CD8-positive, alpha-beta memory T cell (primary cell): ENCODE data around the gene LRRC26. TPM values are rescaled to one million over a fixed set of nuclear protein-coding genes. Genes with fewer than 3 reads are reported as not detected.
A peak's percentile ranks its signal among the peaks of the same experiment; 100 is the strongest.

Source experiments
- CTCF ChIA-PET: fragments of 350-600 bp; sonication (Branson Sonifier 250); formaldehyde crosslinking; loops from one replicate; lab custom pipeline; 2021; ENCODE audit warnings: antibody characterized with exemption; lab: Charles Lee
- POLR2A ChIA-PET: fragments of 350-600 bp; sonication (Branson Sonifier 250); formaldehyde crosslinking; loops from one replicate; lab custom pipeline; 2021; ENCODE audit warnings: antibody characterized with exemption; lab: Charles Lee
- DNase-seq, 5 donors: peaks; one replicate each; pipeline versions ENCODE4 v3.0.0 to v3.0.0-alpha.2; 2020 to 2022; ENCODE audit warnings: mixed read lengths in 1 of 5
- H3K27ac ChIP-seq: one replicate; pipeline ENCODE4 v1.7.0; 2013; ENCODE audit warnings: low read depth, mild to moderate bottlenecking, low read length, moderate library complexity
- H3K27me3 ChIP-seq: 2 replicates; pipeline ENCODE4 v1.7.0; 2013; ENCODE audit warnings: low read length, mild to moderate bottlenecking; ENCODE audit not compliant: insufficient read depth, poor library complexity, severe bottlenecking
- H3K36me3 ChIP-seq: 2 replicates; pipeline ENCODE4 v1.7.0; 2013; ENCODE audit warnings: mild to moderate bottlenecking, low read length, moderate library complexity; ENCODE audit not compliant: insufficient read depth
- H3K4me1 ChIP-seq: 2 replicates; pipeline ENCODE4 v1.7.0; 2013; ENCODE audit warnings: mild to moderate bottlenecking, low read length, moderate library complexity; ENCODE audit not compliant: insufficient read depth
- H3K4me3 ChIP-seq: 2 replicates; pipeline ENCODE4 v1.7.0; 2013; ENCODE audit warnings: mild to moderate bottlenecking, low read length
- H3K9me3 ChIP-seq: 2 replicates; pipeline ENCODE4 v1.7.0; 2013; ENCODE audit warnings: mild to moderate bottlenecking, low read length
- H3K27ac Mint-ChIP-seq, 8 donors: one replicate each; pipeline ENCODE4 v1.8.0; 2020 to 2021; ENCODE audit warnings: mixed read lengths in 8 of 8, mild to moderate bottlenecking in 6 of 8, inconsistent platforms in 3 of 8, moderate library complexity in 3 of 8
- H3K27me3 Mint-ChIP-seq, 2 donors: one replicate each; pipeline ENCODE4 v1.8.0; 2020 to 2021; ENCODE audit warnings: mixed read lengths in 2 of 2, mild to moderate bottlenecking in 1 of 2, moderate library complexity in 1 of 2
- H3K36me3 Mint-ChIP-seq, 3 donors: one replicate each; pipeline ENCODE4 v1.8.0; 2020 to 2021; ENCODE audit warnings: mixed read lengths in 3 of 3, inconsistent platforms in 1 of 3, mild to moderate bottlenecking in 1 of 3
- H3K4me1 Mint-ChIP-seq, 3 donors: one replicate each; pipeline ENCODE4 v1.8.0; 2020 to 2021; ENCODE audit warnings: mixed read lengths in 3 of 3, inconsistent platforms in 1 of 3, mild to moderate bottlenecking in 1 of 3
- H3K4me3 Mint-ChIP-seq, 7 donors: one replicate each; pipeline ENCODE4 v1.8.0; 2020 to 2021; ENCODE audit warnings: mixed read lengths in 7 of 7, mild to moderate bottlenecking in 6 of 7, moderate library complexity in 4 of 7, inconsistent platforms in 2 of 7
- H3K9me3 Mint-ChIP-seq, 5 donors: one replicate each; pipeline ENCODE4 v1.8.0; 2020 to 2022; ENCODE audit warnings: mixed read lengths in 5 of 5, mild to moderate bottlenecking in 3 of 5, moderate library complexity in 2 of 5, inconsistent platforms in 1 of 5
- polyA plus RNA-seq: library from polyadenylated mRNA; unstranded; fragments of 300-500 nt; fragmentation: Illumina TruSeq; gene quantifications from one replicate; pipeline ENCODE4 v1.2.3, GENCODE V29; 2021
- total RNA-seq, 2 experiments: library from RNA; stranded (reverse); gene quantifications; one replicate each; pipeline ENCODE4 v1.2.3, GENCODE V29; 2021

The LRRC26 gene
- total and polyA plus RNA-seq, 3 experiments from 2014 or later: not detected

- Histone ChIP-seq H3K4me3 (no peak overlapping the region), H3K27ac (no peak overlapping the region), H3K27me3 (peaks cover 3% of the 10 kb centered on the region), H3K4me1 (no peaks in the 10 kb centered on the region), H3K36me3 (no peaks in the 10 kb centered on the region), H3K9me3 (no peaks in the 10 kb centered on the region)
- ChIA-PET POLR2A (no interaction called here), CTCF (no interaction called here)
- no peaks in the 10 kb centered on the region for H3K9me3 Mint-ChIP-seq
- H3K27ac Mint-ChIP-seq: peak overlapping the region in 1 of 8 donors; percentile 46
- H3K27me3 Mint-ChIP-seq: peaks cover 7 to 10% of the 10 kb centered on the region in 2 donors
- H3K36me3 Mint-ChIP-seq: no peaks in the 10 kb centered on the region
- DNase-seq: no peak
- no peaks in the 10 kb centered on the region for H3K4me1 Mint-ChIP-seq
- no peak overlapping the region for H3K4me3 Mint-ChIP-seq
Measured at GRCh38 chr9:137147793-137148160, 22.1 kb downstream of the LRRC26 start.

GRCh38 chr9:137147091-137147792 lies 22.6 kb downstream of the LRRC26 start:
- Mint-ChIP-seq H3K4me3 (no peak overlapping the region), H3K36me3 (peaks cover 0 to 3% (median 0%) of the 10 kb centered on the region in 3 donors), H3K9me3 (no peaks in the 10 kb centered on the region), H3K4me1 (no peaks in the 10 kb centered on the region), H3K27me3 (peaks cover 12 to 15% of the 10 kb centered on the region in 2 donors), H3K27ac (peak overlapping the region in 1 of 8 donors; percentile 39)
- no peak overlapping the region for H3K4me3 ChIP-seq
- H3K27ac ChIP-seq: no peak overlapping the region
- CTCF ChIA-PET: no interaction called here
- peaks cover 3% of the 10 kb centered on the region for H3K27me3 ChIP-seq
- DNase-seq: no peak
- POLR2A ChIA-PET: no interaction called here
- H3K4me1 ChIP-seq: no peaks in the 10 kb centered on the region
- no peaks in the 10 kb centered on the region for H3K9me3 ChIP-seq
- no peaks in the 10 kb centered on the region for H3K36me3 ChIP-seq

- Histone ChIP-seq H3K4me3 (no peak overlapping the region), H3K4me1 (no peaks in the 10 kb centered on the region), H3K36me3 (no peaks in the 10 kb centered on the region), H3K27ac (no peak overlapping the region), H3K9me3 (no peaks in the 10 kb centered on the region), H3K27me3 (peaks cover 10% of the 10 kb centered on the region)
- H3K9me3 Mint-ChIP-seq: no peaks in the 10 kb centered on the region
- no peak for DNase-seq
- H3K4me1 Mint-ChIP-seq: no peaks in the 10 kb centered on the region
- H3K27ac Mint-ChIP-seq: no peak overlapping the region
- ChIA-PET CTCF (no interaction called here), POLR2A (no interaction called here)
- H3K27me3 Mint-ChIP-seq: peaks cover 19 to 22% of the 10 kb centered on the region in 2 donors
- H3K36me3 Mint-ChIP-seq: peaks cover 0 to 5% (median 0%) of the 10 kb centered on the region in 3 donors
- no peak overlapping the region for H3K4me3 Mint-ChIP-seq
Measured at GRCh38 chr9:137146527-137146918, 23.3 kb downstream of the LRRC26 start.

- H3K36me3 Mint-ChIP-seq: peaks cover 0 to 5% (median 0%) of the 10 kb centered on the region in 3 donors
- H3K27me3 ChIP-seq: peaks cover 14% of the 10 kb centered on the region
- H3K4me1 ChIP-seq: no peaks in the 10 kb centered on the region
- ChIA-PET POLR2A (no interaction called here), CTCF (no interaction called here)
- DNase-seq: no peak
- H3K9me3 Mint-ChIP-seq: no peaks in the 10 kb centered on the region
- no peaks in the 10 kb centered on the region for H3K4me1 Mint-ChIP-seq
- no peaks in the 10 kb centered on the region for H3K36me3 ChIP-seq
- H3K4me3 Mint-ChIP-seq: no peak overlapping the region
- peaks cover 22 to 23% of the 10 kb centered on the region in 2 donors for H3K27me3 Mint-ChIP-seq
- no peaks in the 10 kb centered on the region for H3K9me3 ChIP-seq
- no peak overlapping the region for H3K27ac ChIP-seq
- H3K27ac Mint-ChIP-seq: no peak overlapping the region
- no peak overlapping the region for H3K4me3 ChIP-seq
Measured at GRCh38 chr9:137145731-137146526, 23.9 kb downstream of the LRRC26 start.

GRCh38 chr9:137143459-137143858 lies 26.4 kb downstream of the LRRC26 start:
- H3K9me3 ChIP-seq: no peaks in the 10 kb centered on the region
- Mint-ChIP-seq H3K36me3 (peaks cover 0 to 5% (median 0%) of the 10 kb centered on the region in 3 donors), H3K4me1 (peaks cover 0 to 4% (median 0%) of the 10 kb centered on the region in 3 donors), H3K27me3 (peaks cover 37 to 40% of the 10 kb centered on the region in 2 donors), H3K27ac (no peak overlapping the region), H3K4me3 (no peak overlapping the region), H3K9me3 (peaks cover 0 to 4% (median 0%) of the 10 kb centered on the region in 5 donors)
- no peak overlapping the region for H3K27ac ChIP-seq
- ChIA-PET POLR2A (no interaction called here), CTCF (no interaction called here)
- no peak for DNase-seq
- H3K4me3 ChIP-seq: no peak overlapping the region
- no peaks in the 10 kb centered on the region for H3K4me1 ChIP-seq
- no peaks in the 10 kb centered on the region for H3K36me3 ChIP-seq
- H3K27me3 ChIP-seq: peaks cover 34% of the 10 kb centered on the region

- Mint-ChIP-seq H3K27me3 (peaks cover 46 to 49% of the 10 kb centered on the region in 2 donors), H3K27ac (peak overlapping the region in 1 of 8 donors; percentile 76), H3K4me1 (peaks cover 0 to 4% (median 0%) of the 10 kb centered on the region in 3 donors), H3K36me3 (peaks cover 0 to 5% (median 0%) of the 10 kb centered on the region in 3 donors), H3K9me3 (peaks cover 0 to 4% (median 0%) of the 10 kb centered on the region in 5 donors), H3K4me3 (peak overlapping the region in 1 of 7 donors; percentile 18)
- Histone ChIP-seq H3K9me3 (no peaks in the 10 kb centered on the region), H3K27ac (no peak overlapping the region), H3K4me1 (no peaks in the 10 kb centered on the region), H3K27me3 (peaks cover 43% of the 10 kb centered on the region), H3K4me3 (no peak overlapping the region), H3K36me3 (no peaks in the 10 kb centered on the region)
- no peak for DNase-seq
- ChIA-PET CTCF (no interaction called here), POLR2A (no interaction called here)
Measured at GRCh38 chr9:137141976-137142936, 27.6 kb downstream of the LRRC26 start.

GRCh38 chr9:137141050-137141810 lies 28.6 kb downstream of the LRRC26 start:
- peaks cover 0 to 4% (median 0%) of the 10 kb centered on the region in 3 donors for H3K4me1 Mint-ChIP-seq
- peaks cover 50 to 53% of the 10 kb centered on the region in 2 donors for H3K27me3 Mint-ChIP-seq
- DNase-seq: no peak

More at GRCh38 chr9:137141050-137141810, 28.6 kb downstream of the LRRC26 start:
- H3K4me3 Mint-ChIP-seq: no peak overlapping the region
- Histone ChIP-seq H3K9me3 (no peaks in the 10 kb centered on the region), H3K4me1 (no peaks in the 10 kb centered on the region), H3K27me3 (peaks cover 48% of the 10 kb centered on the region), H3K4me3 (no peak overlapping the region), H3K27ac (no peak overlapping the region), H3K36me3 (no peaks in the 10 kb centered on the region)
- ChIA-PET POLR2A (no interaction called here), CTCF (interaction anchor here (1.0 kb wide), 1 partner anchor 14 kb away, joined by 4 read pairs; no protein-coding TSS in a partner anchor)
- peaks cover 0 to 4% (median 0%) of the 10 kb centered on the region in 5 donors for H3K9me3 Mint-ChIP-seq
- peaks cover 0 to 5% (median 0%) of the 10 kb centered on the region in 3 donors for H3K36me3 Mint-ChIP-seq
- no peak overlapping the region for H3K27ac Mint-ChIP-seq
